Stimulated activated CD8-positive, alpha-beta memory T cell treated with anti-CD3 and anti-CD28 coated beads, Interleukin-7, amount 100 ng/mL, for 24 hours (primary cell): ENCODE measurements around the gene MTUS2.

Experiments
- DNase-seq: peaks from one replicate; pipeline ENCODE4 v3.0.0-alpha.2; 2020; ENCODE audit warnings: low read depth

MTUS2 gene

GRCh38 chr13:29028868-29029267, 208.7 kb downstream of the MTUS2 start:
- no peak for DNase-seq

- no peak for DNase-seq
Measured at GRCh38 chr13:29038700-29039099, 218.6 kb downstream of the MTUS2 start.

DNA sequence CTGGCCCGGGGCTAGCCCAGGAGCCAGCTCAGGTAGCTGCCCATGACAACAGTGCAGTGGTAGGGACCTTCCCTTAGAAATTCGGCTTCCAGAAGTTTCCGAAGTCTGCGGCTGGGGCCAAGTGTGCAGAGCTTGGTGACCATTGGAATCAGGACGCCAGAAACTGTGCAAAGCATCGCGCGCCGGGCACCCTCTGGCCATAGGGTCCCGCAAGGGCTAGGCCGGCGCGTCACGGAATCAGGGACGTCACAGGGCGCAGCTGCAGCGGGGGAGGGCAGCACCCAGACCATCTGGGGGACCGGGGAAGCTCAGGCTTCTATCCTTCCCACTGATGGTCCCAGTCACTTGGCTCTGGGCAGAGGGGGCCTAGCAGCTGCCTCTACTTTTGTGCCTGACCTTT, 219.1 kb downstream of the MTUS2 start:
- DNase-seq, result no peak

DNA sequence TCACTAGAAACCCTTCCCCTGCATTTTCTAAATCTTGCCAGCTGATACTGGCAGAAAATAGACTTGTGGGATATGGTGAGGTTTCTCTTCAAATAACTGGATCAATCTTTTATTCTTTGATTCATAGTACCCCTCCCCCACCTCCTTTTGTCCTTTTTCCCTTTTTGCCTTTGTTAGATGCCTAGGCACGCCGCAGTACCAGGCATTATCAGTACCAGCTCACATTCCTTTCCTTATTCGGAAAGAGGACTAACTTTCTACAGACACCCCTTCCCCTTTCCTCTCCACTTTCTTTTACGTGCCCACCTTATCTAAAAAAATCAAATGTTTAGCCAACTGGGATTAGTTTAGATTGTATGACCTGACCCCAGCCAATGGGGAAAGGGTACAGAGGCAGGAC, 226.4 kb downstream of the MTUS2 start:
- no peak for DNase-seq

DNA sequence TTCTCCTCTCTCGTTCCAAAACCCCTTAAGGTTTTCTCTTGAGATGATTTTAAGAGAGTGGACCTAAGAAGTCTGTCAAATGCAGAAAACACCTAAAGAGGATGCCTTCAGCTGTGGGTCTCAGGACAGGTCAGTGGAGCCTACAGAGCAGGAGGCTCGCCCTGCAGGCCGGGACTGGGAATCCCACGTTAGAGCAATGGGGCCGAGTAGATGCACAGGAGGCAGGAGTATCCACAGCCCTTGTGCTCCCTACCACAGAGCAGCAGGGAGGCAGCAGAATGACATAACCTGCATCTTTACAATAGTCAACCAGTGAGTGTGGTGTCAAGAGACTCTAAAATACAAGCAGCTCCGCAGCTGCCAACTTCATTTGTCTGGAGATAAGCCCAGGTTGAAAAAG, 229.4 kb downstream of the MTUS2 start:
- DNase-seq, result no peak

- DNase-seq, result no peak
Measured at GRCh38 chr13:29050719-29051118, 230.6 kb downstream of the MTUS2 start.

DNA sequence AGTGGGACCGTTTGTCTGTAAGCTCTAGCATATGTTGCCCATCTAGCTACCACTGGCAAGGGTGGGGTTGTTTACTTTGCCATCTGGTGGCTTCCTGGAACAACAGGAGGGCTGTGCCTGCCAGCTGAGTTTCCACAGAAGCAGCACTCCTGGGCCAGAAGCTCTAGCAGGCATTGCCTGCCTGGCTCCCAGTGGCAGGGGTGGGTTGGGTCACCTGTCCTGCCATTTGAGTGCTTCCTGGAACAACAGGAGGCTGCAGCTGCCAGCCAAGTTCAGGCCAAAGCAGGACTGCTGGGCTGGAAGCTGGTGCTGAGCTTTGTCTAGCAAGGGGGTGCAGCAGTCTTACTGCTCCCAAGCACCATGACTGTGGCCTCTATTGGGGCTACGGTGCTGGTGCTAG, 239.7 kb downstream of the MTUS2 start:
- no peak for DNase-seq

DNA sequence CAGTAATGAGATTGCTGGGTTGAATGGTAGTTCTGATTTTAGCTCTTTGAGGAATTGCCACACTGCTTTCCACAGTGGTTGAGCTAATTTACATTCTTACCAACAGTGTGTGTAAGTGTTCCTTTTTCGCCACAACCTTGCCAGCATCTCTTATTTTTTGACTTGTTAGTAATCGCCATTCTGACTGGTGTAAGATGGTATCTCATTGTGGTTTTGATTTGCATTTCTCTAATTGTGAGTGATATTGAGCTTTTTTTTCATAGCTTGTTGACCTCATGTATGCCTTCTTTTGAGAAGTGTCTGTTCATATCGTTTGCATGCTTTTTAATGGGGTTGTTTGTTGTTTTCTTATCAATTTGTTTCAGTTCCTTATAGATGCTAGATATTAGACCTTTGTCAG, 245.0 kb downstream of the MTUS2 start:
- DNase-seq, result no peak

DNA sequence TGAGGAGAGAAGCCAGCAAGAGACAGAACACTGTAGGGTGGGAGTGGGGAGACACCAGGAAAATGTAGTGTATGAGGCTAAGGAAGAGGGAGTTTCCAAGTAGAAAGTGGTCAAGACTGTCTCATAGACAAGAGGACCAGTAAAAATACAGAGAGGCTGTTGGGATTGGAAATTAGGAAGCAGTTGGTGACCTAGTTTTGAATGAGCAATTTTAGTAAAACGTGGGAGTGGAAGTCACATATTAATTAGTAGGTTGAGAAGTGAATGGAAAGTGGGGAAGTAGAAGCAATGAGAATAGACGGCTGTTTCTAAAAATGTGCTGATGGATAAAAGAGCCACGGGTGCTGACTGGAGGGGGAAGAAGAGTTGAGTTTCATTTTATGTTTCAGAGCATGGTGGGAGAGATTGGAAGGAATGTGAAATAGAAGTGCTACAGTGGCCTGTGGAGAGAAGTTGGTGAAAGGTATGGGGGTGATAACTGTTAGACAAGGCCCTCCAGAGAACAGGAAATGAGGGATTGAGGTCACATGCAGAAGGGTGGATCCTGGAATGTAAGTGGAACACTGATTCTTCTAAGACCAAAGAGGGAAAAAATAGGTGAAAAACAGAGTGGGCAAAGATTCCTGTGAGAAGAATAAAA, 247.3 kb downstream of the MTUS2 start:
- no peak for DNase-seq

GRCh38 chr13:29073755-29074154, 253.6 kb downstream of the MTUS2 start:
- DNase-seq, result no peak

DNA sequence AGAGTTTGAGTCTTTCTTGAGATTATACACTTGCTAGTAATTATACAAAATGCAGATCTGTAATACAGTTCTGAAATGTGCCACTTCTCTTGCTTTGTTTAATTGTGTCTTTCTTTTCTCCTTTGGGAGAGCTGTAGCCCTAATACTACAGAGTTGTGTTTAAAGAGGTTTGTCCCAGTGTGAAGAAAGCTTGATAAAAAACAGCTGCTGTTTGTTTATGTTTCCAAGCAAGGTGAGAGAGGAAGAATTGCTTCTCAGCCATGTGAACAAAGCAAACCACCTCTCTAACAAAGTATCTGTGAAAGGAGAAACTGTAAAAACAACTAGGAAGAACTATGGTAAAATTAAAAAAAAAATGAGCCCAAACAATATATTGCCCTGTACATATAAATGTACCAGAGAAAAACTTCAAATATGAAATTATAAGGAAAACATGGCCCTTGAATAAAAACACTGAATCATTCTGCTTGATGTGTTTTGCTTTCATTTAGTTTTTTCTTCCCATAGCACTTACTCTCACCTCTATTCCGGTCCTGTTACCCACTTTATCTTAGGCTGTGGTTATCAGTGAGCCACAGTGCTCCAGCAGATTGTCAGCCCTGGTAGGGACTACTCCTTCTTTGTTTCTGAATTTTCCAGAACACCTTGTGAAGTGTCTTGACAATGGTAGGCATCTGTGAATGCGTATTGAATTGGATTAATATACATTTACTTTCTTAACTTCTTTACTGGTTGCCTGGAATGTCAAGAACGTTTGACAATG, 257.1 kb downstream of the MTUS2 start:
- DNase-seq, result no peak

- no peak for DNase-seq
Measured at GRCh38 chr13:29081036-29081435, 260.9 kb downstream of the MTUS2 start.

DNA sequence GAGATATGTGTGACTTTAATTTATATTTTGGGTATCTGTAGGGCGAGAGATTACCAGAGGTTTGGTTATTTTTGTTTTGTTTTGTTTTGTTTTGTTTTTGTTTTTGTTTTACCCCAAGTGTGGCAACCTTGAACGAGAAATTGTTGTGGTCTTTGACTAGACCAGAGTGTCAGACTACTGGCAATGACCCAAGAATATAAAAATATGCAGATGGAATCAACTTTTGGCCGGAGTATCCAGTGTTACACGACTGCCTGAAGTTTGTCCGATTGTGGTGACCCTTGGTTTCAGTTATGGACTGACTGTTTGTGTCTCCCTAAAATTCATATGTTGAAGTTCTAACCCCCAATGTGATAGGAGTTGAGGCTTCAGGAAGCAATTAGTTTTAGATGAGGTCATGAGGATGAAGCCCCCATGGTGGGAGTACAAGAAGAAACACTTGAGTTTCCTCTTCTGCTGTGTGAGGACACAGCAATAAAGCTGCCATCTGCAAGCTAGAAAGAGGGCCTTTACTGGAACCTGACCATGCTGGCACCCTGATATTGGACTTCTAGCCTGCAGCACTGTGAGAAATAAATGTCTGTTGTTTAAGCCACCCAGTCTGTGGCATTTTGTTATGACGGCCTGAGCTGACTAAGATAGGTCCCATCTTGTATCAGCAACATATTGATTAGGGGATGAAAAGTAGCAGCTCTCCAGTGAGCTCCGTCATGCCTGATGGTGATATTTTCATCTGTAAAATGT, 261.7 kb downstream of the MTUS2 start:
- no peak for DNase-seq

DNA sequence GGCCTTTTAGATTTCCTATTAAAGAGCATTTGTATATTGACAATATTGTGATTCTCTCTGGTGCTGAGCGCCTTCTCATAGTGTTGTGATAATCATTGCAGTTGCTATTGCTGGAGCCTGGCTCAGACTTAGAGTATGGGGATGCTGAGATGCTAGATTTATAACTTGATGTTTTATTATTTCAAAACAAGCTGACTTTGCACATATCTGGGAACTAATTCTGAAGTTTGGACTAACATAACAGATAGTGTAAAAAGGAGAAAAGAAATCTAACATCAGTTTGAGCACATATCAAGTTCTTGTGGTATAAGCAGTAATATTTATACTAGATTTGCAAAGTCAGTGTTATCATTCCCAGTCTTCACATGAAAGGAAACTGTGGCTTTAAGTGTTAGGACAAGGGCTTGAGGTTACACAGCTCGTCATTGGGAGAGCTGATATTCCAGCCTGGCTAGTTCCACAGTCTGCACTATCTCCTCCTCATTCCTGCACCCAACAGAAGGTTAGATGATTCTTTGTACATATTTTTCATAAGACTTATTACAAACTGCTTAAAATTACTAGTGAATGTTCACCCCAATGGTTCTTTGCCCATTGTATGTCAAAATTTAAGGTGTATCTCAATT, 279.8 kb downstream of the MTUS2 start:
- DNase-seq, result no peak

DNA sequence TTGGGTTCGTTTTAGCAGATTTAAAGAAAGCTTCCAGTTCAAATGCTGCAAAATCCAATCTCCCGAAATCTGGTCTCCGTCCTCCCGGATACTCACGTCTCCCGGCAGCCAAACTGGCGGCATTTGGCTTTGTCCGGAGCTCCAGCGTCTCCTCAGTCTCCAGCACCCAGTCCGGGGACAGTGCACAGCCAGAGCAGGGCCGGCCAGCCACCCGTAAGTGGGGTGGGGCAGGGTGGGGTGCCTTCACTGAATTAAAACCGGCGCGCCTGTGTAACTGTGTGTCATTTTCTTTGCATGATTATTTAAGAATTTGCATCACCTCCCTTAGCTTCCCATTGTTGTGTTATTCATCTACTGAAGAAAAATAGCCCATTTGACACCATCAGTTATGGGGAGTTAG, 280.6 kb downstream of the MTUS2 start:
- DNase-seq, result no peak

- no peak for DNase-seq
Measured at GRCh38 chr13:29101409-29101808, 281.3 kb downstream of the MTUS2 start.

DNA sequence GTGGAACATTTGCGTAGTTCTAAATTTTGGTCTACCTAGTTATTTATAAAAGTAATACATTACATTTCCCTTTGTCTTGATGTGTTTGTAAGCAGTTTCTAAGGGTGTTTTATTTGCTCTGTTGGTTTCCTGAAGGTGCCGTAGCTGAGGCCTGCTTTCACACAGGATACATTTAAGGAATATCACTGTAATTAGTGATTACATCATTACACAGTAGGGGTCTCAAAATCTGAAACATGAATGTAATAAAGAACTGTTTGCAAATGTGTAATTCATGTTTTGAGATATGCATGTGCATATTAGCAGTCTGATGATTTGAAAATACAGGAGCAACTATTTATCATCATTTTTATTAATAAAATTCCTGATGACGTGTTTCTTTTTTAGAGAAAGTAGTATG, 281.8 kb downstream of the MTUS2 start:
- DNase-seq, result no peak

GRCh38 chr13:29103065-29103800, 283.1 kb downstream of the MTUS2 start:
- DNase-seq, result no peak

DNA sequence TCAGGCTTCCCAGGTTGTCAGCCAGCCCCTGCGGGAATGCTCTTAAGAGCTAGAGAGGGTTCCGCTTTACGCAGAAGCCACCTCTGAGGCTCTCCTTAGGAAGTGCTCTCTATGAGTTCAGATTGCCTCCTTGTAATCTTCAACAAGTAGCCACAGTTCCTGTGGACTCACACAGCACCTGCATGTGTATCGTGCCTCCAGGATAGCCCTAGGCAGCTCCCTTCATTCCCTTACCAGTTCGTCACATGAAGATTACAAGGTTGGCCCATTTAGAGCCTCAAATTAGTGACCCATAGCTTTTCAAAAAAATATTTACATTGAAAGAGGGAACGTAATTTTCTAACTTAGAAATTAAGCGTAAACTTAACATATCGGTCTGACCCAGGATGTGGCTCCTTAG, 284.3 kb downstream of the MTUS2 start:
- DNase-seq, result no peak

DNA sequence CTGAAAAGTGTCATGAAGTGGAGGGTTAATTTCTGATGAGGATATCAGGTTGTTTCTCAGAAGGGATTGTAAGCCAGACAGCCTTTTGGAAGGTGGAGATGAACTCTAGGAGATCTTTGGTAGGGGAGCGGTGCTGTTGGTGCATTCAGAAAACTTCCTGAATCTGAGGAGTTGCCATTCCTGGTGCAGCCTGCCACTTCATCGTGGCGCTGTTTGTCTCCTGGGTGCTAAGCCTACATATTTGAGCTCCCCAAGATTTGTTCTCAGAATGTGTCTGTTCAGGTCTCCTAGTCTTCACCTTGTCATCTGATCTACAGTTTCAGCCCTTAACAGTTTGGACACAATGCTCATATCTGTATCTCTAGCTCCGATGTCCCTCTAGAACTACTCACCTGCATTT, 285.6 kb downstream of the MTUS2 start:
- no peak for DNase-seq

DNA sequence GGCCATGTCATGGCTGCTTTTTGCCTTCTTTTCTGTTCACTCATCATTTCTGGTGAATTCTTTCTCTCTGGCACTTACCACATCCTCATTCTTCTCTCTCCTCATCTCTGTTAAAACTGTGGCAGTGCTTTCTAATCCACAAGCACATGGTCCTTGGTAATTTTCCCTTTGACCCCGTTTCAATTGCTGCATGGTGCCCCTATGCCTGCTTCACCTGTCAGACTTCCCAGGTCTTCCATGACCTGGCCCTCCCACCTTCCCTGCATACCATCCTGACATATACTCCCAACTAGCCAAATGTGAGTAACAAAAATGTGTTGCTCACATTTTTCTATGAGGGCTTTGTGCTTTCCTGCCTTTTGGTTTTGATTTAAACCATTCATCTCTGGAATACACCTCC, 286.5 kb downstream of the MTUS2 start:
- DNase-seq, result no peak
